HG03060 (cell line): ENCODE measurements around the gene SNRNP27.
"Not testable (repeated sequence)": the region's sequence is repeated elsewhere in the genome, so short reads cannot be mapped to it uniquely, and the experiment has no call there.

Experiments used
- ATAC-seq: cut with Tn5 transposase; IDR thresholded peaks from one replicate; pipeline ENCODE4 v1.9.1; 2021; ENCODE audit warnings: low read depth, moderate number of reproducible peaks; ENCODE audit not compliant: unreplicated experiment

SNRNP27 gene

GRCh38 chr2:69945441-69945840 is 51.7 kb downstream of the SNRNP27 start:
- no peak for ATAC-seq

- ATAC-seq = no peak
These were observed 52.2 kb downstream of the SNRNP27 start for GRCh38 chr2:69945941-69946340.

DNA sequence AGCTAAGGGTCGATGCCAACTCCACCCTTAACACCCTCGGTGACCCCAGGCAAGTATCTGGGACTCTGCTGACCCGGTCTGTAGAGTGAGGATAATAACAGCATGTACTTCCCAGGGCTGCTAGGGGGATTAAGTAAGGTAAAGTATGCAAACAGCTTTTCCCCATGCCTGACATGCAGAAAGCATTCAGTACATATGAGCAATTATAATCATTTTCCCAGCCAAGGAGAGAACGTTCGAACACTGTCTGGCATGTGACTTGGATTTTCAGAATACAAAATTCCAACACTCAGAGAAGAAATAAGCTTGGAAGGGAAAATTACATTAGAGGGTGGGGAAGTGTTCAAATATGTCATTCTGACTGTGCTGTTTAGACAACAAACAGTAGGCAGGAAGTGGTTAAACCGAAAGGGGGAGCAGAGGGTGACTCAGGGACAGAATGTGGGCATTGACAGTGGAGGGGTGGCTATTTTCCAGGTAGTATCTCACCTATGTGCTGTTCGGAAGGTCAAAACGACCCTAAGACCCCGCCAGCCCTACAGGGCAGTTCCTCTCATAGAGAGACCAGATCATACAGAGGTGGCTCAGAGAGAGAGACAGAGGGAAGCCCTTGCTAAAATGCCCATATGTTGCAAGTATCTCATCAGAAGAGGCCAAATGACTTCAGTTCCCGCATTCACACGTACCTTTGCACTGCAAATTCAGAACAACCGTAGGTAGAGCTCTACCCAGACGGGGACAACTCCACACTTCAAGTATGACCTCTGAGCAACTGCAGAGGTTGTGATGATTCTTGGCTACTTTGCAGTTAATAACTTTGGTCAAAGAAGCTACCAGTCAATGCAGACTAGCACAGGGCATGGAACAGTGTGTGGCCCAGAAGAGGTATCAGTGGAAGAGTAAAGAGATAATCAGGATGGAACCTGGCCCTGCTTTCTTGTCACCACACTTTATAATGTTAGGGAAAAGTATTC is 52.9 kb downstream of the SNRNP27 start:
- ATAC-seq = no peak

DNA sequence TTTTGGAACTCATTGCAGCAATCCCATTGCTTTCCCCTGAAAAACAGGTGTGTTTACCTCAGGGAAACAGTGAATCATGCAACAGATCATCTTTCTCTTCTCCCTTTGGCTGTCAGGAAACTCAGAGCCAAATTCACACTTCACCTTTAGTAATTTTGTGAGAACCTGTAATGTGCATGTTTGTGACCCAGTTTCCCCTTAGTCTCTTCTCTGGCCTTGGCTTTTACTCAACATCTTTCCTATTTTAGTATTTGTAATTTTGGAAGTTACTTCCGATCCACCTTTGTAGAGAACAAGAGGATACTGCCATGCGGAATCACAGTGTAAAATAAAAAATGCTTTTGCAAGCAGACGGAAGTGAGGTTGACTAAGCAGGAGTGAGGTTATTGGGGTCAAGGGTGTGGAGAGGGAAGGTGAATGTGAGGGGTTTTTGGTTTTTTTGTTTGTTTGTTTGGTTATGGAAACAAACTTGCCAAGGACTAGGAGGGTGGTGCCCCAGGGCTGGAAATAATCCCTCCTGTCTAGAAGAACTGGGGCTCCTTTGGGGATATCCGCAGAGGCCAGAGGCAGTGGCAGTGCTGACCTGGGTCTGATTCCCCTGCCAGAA is 53.7 kb downstream of the SNRNP27 start:
- ATAC-seq = no peak

DNA sequence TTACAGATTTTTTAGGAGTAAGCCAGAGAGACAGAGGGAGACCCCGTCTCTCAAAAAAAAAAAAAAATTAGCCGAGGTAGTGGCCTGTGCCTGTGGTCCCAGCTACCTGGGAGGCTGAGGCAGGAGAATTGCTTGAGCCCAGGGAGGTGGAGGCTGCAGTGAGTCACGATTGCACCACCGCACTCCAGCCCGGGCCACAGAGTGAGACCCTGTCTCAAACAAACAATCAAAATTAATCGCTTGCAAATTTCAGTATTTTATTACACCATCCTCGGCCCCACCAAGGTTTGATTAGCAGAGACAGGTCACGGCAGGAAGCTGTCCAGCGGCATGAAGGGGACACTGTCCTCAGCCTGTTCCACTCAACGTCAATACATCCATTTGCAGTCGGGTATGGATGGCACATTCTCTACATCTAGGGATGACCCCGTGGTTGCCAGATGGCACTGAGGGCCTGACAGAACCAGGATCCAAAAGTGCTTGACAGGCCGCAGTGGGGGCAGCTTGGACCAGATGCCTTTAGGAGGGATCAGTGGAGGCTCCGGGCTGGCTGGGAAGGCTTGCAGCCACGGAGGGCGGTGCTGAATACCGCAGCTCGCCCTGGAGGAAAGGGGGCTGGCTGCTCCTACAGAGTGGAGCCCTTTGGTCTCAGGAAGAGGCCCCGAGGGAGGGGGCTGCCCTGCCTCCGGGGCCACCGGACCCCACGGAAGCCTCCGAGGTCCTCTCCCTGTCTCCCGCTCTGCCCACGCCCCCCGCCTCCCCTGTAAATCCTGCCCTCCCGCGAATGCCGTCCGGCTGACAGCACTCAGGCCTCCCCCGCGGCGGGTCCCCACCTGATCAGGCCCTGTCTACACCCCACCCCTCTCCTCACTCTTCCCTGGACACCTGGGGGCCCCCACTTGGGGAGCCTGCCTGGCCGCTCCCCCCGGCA is 54.5 kb downstream of the SNRNP27 start:
- no peak for ATAC-seq

DNA sequence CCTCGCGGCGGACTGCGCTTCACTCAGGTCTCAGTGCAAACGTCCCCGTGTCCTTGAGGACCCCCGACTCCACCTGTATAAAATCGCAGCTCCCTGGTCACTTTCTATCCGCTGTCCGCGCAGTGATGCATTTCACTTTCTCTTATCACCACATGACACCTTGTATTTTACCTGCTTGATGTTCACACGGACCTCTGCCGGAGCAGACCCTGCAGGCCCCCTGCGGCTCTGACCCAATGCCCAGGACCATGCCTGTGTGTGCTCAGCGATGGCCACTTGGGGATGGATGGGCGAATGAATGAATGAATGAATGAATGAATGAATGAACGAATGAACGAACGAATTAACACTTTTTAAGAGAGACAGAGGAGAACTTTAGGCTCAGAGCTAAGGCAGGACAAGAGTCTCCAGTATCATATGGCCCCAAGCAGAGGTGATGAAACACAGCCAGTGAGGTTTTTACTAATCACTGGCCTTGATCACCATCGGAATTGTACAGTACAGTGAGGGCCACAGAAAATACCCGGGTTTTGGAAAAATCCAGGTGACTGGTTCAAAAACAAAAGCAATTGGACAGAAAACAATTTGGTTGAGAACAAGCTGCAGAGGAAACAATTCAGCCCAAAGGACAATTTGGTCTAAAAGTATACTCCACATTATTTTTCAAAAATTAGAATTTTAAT is 55.3 kb downstream of the SNRNP27 start:
- no peak for ATAC-seq

DNA sequence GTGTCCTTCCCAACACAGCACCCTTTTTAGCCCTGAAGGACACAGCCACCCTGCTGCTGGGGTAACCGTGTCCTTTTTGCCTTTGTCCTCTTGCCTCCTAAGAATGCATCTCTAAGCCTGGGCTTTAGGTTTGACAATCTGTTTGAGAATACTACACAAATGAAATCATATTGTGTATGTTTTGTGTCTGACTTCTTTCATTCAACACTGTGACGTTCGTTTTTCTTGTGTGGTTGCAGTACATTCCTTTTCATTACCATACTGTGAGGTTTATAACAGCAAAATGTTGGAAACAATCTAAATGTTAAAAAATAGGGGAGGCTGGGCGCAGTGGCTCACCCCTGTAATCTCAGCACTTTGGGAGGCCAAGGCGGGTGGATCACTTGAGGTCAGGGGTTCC is 56.5 kb downstream of the SNRNP27 start:
- no peak for ATAC-seq

DNA sequence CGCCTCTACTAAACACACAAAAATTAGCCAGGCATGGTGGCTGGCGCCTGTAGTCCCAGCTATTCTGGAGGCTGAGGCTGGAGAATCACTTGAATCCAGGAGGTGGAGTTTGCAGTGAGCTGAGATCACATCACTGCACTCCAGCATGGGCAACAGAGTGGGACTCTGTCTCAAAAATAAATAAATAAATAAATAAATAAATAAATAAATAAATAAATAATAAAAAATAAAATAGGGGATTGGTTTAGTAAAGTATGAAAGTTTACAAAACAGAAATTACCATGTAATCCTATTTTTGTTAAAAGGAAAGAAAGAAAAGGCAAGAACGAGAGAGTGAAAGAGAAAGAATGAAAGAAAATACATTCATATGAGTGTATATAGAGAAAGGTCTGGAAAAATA is 56.9 kb downstream of the SNRNP27 start:
- ATAC-seq = not testable (repeated sequence)

DNA sequence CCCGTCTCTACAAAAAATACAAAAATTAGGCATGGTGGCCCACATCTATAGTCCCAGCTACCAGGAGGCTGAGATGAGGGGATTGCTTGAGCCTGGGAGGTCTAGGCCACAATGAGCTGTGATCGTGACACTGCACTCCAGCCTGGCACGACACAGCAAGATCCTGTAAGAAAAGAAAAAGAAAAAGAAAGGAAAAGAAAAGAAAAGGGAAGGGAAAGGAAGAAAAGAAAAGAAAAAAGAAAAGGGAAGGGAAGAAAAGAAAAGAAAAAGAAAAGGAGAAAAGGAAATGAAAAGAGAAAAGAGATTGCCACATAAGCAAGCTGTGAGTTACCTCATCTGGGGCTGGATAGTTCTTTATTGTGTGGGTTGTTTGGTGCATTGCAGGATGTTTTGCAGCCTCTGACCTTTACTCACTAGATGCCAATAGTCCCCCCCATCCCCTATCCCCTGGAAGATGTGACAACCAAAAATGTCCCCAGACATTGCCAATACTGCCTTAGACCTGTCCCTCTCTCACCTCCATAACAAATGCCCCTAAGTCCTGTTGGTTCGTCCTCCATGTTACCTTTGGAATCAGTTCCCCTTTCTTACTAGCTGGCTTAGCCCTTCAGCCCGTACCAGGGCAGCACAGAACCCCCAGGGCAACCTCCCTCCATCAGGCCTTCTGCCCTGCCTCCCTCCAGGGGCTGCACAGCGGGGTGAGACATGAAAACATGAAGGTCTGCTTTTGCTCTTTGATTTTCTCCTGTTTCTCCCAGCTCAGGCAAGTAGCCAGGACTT is 58.8 kb downstream of the SNRNP27 start:
- no peak for ATAC-seq

DNA sequence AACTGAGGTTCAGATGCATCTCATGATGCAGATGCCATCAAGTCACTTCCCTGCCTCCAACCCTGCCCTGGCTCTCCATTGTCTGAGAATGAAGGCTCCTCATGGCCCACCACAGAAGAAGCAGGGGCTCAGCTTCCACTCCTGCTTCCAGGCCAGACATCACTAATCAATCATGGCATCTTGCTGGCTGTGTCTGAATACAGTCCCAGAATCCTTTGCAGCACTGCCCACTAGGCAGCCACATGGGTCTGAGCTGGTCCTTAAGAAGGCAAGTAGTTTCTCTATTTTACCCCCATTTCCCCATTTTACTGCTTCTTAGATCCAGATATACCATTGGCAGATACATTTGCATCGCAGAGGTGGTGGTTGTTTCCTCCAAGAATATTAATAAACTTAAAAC is 60.3 kb downstream of the SNRNP27 start:
- ATAC-seq = no peak
